Esophagus squamous epithelium (tissue), 4 donors: Measurements from ENCODE around the gene C1orf232.

Experiments used
- POLR2A ChIP-seq, 4 donors: fragments of 450-650 bp; IDR thresholded peaks; one replicate each; pipeline ENCODE4 v1.6.1; 2017; ENCODE audit warnings: antibody characterized with exemption in 4 of 4, mild to moderate bottlenecking in 4 of 4, moderate library complexity in 3 of 4
- TF ChIP-seq, protein P1 (sequence below), 6 experiments: fragments of 450-650 bp in 4 of 6; fragments of 200-600 bp in 2 of 6; sonication (generic) in 2 of 6; IDR thresholded peaks; one replicate each; pipeline ENCODE4 v1.5.1; 2016 to 2019; ENCODE audit warnings: antibody characterized with exemption in 6 of 6, mild to moderate bottlenecking in 4 of 6, moderate library complexity in 4 of 6

DNA sequence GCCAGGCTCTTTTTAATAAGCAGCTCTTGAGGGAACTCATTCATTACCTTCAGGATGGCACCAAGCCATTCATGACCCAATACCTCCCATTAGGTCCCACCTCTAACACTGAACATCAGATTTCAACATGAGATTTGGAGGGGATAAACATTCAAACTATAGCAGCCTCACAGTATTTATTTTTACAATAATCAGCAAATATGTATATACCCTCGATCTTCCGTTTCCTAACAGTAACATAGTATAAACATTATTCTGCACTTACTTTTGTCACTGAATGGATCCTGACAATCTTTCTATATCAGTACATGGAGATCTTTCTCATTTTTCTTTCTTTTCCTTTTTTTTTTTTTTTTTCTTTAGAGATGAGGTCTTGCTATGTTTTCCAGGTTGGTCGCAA lies 27.0 kb upstream of the C1orf232 start:
- TF ChIP-seq, protein P1, sequence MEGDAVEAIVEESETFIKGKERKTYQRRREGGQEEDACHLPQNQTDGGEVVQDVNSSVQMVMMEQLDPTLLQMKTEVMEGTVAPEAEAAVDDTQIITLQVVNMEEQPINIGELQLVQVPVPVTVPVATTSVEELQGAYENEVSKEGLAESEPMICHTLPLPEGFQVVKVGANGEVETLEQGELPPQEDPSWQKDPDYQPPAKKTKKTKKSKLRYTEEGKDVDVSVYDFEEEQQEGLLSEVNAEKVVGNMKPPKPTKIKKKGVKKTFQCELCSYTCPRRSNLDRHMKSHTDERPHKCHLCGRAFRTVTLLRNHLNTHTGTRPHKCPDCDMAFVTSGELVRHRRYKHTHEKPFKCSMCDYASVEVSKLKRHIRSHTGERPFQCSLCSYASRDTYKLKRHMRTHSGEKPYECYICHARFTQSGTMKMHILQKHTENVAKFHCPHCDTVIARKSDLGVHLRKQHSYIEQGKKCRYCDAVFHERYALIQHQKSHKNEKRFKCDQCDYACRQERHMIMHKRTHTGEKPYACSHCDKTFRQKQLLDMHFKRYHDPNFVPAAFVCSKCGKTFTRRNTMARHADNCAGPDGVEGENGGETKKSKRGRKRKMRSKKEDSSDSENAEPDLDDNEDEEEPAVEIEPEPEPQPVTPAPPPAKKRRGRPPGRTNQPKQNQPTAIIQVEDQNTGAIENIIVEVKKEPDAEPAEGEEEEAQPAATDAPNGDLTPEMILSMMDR (IDR thresholded peaks at IDR 0.05) = no peak
- no peak for TF ChIP-seq POLR2A (IDR thresholded peaks at IDR 0.05)
